SHP77 treated with DMSO at 0.1 percent for 48 hours (cell line): ENCODE data around the gene DUOXA1.
"Not testable (repeated sequence)": the region's sequence is repeated elsewhere in the genome, so short reads cannot be mapped to it uniquely, and the experiment has no call there.

ENCODE experiments used
- DNase-seq: peaks from one replicate; lab custom pipeline; 2025; lab: John Stamatoyannopoulos, UW

Gene DUOXA1

DNA sequence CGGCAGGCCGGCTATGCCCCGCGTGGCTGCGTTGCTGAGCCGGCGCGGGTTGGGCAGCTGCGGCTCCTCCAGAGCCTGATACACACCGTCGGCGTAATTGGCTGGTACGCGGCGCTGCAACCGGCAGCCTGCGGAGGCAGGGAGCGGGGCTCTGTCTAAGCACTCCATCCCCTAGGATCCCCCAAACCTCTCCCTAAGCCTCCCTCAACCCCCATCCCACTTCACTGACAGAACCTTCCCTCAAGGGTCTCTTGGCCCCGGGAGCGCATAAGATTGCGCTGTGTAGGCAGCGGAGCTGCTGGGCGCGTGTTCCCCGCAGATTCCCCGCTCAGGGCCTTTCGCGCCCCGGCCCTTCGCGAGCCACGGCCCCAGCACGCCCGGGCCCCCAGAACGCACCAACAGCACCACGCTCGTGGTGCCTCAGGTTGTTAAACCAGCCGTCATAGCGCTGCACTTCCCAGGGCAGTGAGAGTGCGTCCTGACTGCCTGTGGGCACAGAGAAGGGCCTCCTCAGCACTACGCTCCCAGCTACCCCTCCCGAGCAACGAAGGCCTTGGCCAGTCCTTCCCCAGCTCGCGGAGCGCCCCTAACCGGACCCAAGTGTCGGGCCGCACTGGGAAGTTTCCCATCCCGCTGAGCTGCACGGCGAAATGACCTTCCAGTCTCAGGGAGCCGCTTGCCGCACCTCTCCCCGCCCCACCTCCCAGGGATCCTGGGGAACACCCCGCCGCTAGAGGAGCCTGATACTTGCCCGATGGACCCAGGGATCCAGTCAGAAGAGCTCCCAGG is 16.9 kb downstream of the DUOXA1 start:
- DNase-seq: no peak

DNA sequence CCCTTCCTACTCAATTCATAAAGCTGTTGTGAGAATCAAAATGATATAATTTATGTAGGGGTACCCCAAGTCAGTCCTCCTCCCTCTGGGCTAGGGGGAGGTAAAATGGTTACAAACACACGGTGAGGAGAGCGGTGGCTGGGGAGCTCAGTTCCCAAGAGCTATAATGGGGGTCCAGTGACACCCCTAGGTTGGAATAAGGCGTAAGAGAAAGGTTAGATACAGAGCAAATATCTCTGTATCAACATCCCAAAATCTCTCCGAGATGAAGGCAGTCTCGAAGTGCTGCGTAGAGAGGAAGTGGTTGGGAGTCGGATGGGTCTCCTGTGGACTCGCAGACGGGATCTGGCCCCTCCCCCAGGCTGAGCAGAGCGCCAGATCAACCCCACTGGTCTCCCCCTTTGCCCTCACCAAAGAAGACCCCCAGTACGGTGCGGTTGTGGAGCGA is 17.5 kb downstream of the DUOXA1 start:
- DNase-seq: no peak

DNA sequence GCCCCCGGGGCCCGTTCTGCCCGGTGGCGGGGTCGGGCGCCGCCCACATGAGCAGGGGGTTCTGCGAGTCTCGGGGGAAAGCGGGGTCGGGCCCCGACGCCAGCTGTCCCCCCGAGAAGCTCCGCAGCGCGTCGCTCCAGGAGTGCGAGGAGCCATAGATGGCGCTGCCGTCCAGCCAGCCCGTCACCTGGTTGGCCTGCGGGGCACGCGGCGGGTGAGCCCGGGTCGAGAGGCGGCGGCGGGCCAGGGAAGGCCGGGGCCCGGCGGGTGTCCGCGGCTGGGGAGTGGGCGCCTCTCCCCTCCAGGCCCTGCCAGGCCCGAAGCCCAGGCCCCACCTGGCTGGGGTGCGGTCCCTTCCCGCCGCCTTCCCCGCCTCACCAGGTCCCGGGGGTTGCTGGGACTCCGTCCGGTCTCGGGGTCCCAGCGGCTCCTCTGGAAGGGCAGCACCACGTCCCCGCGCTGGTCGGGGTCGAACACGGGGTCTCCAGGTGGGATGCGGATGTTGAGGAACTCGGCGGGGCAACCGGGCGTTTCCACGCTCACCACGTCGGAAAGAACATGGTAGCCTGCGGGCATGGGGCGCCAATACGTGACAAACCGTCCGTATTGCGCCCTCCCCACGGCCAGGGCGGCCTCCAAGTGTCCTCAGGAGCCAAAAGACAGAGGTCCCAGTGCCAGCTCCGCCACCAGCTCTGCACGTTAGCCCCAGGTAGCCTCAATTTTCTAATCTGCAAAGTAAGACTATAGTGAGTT is 18.1 kb downstream of the DUOXA1 start:
- DNase-seq: no peak

DNA sequence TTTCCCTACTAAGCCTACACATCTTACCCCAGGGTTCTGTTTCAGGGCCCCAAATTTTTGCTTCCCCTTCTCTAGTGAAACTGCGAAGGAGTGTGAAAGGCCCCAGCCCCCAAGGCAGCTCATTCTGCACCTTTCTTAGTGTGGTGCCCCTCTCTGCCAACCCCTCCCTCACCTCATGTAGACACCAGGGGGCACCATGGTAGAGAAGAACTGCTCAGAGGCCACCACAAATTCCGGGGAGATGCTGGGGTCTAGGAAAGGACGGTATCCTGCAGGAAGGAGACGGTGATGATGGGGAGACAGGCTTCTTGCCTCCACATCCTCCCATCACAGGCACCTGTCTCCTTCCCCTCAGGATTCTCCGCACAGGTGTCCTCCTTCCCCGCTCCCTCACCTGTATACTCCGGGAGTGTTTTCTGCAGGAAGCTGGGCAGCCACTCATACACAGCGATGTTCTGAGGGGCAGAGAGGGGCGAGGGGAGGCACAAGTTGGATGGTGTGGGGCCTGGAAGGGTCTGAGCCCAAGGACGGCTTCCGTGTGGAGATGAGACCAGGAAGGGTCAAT is 19.3 kb downstream of the DUOXA1 start:
- DNase-seq: no peak

DNA sequence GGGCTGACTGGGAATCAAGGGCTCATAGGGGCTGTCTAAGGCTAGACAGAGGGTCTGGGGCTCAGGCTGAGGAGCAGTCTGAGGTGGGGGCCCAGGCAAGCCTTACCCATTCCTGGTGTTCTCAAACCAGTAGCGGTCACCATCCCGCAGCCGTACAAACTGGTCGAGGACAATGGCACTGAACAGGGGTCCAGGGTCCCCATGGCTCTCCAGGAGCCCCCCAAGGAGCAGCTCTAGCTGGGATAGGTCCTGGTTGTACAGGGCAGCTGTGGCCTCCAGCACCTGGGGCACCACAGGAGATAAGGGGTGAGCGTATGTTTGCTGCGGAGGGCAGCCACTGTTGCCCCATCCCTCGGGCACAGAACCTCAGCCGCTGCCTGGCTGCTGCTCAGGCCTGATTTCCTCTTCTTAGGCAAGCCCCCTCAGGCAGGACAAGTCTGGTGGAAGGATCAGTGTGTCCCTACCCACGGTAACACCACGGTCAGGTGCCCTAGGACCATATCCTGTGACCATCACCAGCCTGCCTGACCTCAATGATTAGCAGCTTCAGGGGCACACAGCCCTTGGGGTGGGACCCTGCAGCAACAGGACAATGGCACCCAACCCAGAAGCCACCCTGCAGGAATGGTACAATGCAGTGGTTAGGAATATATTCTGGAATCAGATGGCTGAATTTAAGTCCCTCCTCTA is 21.6 kb downstream of the DUOXA1 start:
- no peak for DNase-seq

DNA sequence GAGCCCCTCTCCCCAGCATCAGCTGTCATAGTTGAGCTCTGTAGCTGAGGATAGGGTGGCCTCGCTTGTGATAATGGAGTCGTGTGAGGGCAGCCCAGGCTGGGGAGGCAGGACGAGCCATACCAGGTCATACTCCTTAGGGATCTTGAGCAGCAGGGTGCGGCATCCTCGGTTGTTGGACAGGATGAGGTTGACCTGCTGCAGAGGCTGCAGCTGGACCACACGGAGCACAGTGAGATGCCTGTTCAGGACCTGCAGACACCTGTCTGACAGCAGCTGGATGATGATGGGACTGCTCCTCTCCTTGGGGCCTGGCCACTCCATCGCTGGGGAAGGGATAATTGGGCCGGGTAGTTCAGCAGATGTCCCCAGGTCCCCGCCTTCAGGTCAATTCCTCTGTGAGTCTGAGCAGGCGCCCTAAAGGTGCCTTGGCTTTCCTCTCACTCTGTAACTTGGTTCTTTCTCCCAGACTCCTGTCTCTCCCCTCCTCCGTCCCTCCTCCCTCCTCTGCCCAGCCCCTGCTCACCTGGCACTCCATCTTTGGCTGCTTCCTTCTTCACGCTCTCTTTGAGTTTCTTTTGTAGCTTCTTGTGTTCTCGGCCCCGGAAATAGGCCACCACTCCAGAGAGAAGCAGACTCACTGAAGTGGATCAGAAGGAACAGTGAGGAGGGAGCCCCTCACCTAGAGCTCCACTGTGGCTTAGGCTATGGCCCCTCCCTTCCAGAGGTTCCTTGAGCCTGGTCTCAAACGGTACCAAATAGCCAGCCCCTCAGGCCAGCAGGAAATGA is 23.5 kb downstream of the DUOXA1 start:
- no peak for DNase-seq

DNA sequence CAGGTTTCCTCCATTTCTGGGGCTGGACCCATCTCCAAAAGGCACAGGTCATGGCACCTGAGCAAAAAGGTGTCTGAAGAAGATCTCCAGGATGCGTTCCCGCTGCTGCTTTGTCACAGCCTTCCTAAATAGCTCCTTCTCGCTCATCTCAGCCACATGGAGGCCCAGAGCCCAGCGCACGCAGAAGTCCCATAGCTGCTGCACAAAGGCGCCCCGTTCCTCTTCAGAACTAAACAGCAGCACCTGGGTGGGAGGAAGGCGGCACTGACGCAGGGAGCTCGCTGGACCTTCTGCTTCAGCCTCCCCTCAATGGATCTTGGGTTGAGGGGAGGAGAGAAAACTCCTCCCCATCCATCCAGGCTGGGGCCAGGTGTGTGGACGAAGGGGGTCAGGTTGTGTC is 24.1 kb downstream of the DUOXA1 start:
- no peak for DNase-seq

DNA sequence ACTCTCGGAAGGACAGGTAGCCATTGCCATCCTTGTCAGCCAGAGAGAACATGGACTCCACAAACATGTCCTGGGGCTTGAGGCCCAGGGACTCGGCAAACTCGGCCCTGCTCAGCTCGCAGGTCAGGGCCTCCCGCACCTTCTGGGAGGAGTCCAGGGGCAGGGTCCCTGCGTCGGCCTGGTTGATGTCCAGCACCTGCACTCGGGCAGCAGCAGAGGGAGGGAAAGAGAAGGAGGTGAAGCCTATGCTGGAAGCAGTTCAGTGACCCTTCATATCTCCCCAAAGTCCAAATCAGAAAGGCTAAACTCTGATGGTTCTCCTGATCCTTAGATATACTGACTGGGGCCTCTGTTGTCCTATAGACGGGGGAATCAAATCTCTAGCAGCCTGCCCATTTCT is 25.5 kb downstream of the DUOXA1 start:
- not testable (repeated sequence) for DNase-seq

DNA sequence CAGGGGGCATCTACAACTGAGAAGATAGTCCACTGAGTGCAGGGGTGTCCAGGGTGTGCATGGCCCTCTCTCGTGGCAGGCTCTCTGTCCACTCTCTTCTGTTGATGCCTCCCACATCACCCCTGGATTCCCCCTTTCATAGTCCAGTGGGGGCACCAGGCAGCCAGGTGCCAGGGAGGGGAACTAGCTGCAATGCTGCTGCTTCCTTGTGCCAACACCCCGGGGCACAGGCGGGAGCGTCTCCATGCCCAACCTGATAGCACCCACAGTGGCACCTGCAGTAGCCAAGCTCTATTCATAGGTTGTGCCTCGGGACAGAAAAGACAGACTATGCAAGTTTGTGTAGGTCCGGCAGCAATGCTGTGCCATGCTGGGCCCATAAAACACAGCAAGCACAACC is 27.5 kb downstream of the DUOXA1 start:
- DNase-seq: no peak

DNA sequence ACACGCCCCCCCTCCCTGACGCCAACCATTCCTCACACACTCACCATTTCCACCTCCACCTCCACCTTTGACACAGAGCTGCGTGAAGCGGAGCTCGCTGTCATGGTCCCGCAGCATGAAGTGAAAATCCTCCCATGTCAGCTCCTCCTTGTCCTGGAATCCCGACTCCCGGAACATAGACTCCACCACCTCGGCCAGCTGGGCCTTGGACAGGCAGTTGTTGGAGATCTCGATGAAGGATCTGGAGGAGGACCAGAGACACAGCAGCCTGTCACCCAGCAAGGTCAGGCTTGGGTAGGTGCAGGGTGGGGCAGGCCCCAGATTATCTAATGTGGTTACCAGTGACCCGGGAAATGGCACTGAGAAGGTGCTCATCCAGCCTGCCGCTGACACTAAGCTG is 27.9 kb downstream of the DUOXA1 start:
- no peak for DNase-seq

DNA sequence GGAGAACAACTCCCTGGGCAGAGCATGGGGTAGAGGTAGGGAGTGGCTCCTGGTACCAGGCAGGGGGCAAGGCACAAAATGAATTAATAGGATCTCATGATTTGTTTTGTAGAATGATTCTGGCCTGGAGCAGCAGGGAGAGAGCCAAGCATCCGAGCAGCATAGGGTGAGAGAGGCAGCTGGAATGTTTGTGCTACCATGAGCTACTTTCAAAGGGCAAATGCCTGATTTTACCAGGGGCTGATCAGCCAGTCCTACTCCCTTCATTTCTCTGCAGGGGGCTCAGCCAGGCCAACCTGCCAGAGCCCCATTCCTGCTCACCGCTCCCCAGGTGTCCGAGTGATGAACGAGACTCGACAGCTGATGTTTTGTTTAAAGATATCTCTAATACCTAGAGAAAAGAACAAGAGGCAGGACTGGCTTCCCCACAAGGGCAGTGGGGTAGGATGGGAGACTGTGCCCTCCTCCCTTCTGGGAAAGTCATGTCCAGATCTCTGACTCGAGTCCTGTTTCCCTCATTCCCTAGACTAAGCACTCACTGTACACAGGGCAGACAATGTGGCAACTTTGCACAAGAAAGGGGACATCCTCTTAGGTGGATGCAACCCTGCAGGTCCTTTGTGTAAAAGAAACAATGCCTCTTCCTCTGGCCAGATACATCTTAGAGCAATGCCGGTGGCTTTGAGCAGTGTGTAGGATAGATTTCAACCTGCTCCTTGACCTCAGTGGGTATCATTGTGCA is 28.6 kb downstream of the DUOXA1 start:
- no peak for DNase-seq

DNA sequence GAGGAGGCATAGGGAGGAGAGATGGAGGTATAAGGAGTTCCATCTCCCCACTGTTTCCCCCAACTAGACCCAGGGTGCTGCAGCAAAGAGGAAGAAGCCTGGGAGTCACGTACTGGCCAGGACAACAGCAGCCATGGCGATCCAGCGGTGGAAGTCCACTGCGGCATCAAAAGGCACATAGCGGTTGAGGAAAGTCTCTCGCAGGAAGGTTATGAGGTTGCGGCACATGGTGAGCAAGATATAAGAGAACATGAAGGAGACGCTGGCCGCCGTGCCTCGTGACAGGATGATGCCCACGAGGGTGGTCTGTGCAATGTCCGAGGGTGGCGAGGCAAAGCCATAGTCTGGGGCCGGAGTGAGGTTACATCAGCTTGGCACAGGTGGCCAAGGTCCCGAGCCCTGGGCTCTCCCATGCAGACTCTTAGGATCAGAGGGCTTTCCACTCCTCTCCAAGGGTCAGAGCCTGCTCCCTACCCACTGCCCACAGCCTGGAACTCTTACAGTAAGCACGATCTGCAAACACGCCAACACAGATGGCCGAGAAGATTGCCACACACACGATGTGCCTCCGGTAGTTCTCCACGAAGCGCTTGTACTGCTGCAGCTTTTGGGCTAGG is 30.0 kb downstream of the DUOXA1 start:
- DNase-seq: no peak

DNA sequence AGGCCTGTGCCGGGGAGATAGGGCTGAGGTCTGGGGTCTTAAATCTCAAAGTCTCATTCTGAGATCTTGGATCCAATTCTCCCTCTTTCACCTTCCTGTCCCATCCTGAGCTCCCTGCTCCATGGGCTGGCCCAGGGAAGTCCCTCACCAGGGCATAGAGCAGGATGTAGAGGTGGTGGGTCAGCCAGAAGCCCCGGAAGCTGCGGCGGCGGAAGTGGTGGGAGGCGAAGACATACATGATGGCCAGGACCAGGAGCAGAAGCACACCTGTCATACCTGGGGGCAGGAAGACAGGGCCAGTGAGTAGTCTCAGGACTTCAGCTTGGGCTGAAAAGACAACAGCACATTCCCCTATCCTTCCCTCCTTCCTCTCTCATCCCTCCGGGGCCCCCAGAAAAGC is 32.2 kb downstream of the DUOXA1 start:
- DNase-seq: no peak

DNA sequence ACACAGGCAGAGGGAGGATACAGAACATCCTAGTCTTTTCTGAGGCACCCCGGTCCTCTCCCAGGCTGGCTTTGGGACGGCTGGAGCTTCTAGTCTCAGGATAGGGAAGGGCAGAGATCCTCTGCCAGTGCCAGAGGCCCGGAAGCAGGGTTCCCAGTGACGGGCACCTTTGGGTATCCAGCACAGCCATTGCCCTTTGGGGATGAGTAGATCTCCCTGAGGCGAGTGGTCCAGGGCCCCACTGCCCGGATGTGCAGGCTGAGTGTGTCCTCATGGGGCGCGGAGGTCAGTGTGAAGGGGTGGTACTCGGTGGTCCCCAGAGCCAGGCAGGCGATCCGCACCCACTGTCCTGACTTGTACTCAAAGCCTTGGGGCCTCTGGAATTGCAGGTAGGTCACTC is 34.0 kb downstream of the DUOXA1 start:
- no peak for DNase-seq

DNA sequence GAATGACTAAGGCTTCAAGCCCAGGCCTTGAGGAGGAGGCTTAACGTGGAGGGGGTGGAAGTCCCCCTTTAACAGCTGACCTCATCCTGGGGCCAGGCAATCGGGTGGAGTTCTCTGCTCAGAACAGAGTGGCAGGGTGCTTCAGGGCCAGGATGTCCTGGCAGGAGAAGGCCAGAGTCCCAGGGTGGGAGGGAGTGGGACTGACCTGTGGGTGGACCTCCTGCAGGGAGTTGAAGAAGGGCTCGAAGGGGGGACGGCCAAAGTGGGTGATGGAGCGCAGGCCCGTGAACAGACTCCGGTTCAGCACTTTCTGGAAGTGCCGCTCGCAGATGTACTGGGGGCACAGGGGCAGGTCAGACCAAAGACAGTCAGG is 35.3 kb downstream of the DUOXA1 start:
- no peak for DNase-seq

DNA sequence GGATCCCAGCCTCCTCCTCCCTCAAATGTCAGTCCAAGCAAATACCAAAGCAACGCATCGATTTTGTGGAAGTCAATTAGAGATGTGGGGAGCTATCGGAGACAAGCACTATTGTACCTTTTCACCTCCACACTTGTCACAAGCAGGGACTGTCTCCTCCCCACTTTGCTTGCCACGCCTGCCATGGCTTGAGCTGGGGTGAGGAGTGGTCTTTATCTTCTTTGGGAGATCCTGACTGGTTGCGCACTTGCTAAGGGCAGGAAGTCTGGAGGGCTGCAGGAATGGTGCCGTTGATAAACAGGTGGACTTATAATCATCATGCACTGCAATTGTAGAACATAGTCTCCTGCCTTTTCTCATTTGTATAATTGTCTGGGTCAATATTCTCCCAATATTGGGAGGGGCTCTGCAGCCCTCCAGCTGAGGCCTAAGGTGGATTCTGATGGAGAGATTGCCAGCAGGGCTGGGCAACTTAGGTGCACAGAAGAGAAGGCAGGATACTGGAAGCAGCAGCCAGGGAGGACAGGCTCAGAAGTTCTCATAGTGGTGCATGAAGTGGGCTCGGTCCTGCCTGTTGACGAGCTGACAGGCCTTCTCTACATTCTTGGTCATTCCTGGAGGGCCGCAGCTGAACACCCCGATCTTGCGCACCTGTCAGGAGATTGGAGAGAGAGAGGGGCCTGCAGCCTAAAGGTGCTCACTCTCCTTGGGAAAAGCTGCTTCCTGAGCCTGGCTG is 35.9 kb downstream of the DUOXA1 start:
- DNase-seq: no peak

DNA sequence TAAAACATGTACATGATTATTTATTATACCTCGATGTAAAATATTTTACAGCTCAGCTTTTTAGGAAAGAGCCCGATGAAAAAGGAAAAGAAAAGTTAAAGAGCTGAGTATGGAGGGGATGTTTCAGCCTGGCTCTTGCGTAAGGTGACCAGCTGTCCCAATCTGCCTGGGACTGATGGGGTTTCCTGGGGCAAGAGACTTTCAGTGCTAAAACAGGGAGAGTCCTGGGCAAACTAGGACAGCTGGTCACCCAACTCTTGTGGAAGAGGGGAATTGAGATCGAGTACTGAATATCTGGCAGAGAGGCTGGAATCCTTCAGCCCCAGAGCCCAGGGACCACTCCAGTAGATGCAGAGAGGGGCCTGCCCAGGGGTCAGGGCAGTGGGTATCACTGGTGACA is 36.7 kb downstream of the DUOXA1 start:
- no peak for DNase-seq

DNA sequence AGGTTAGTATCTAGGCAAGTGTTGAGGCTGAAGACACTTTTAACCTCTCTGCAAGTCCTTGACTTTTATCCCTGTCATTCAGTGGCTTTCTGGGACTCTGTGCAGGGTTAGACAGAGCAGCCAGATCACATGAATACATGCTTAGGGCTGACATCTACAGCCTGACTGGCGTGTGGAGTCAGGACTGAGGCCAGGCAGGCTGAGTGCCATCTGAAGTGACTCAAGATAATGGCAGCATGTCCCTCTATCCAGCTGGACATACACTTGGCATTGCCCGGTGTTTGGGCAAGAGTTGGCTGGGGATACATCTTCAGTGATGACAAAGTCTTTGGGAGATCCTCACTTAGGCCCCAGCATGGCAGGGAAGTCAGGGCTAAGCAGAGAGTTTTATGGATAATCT is 38.1 kb downstream of the DUOXA1 start:
- no peak for DNase-seq

DNA sequence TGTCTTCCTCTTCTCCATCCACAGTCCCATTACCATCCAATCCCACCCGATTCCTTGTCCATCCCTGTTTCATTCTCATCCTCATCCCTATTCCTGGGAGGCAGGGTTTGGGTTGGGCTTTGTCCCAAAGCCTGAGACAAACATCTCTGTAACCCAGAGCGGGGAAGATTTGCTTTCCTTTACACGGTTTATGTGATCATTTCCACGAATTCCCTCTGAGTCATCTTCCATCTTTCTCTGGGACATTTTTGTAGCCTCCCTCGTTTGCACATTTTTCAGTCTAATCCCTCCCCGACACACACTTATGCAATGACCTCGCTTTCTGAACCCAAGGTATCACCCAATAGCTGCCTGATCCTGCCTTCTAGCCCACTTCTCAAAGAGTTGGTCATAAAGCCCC is 38.5 kb downstream of the DUOXA1 start:
- DNase-seq: no peak
